ENCODE data around the gene MARS1. TPM values are rescaled to one million over a fixed set of nuclear protein-coding genes. Genes with fewer than 3 reads are reported as not detected.
A peak's percentile ranks its signal among the peaks of the same experiment; 100 is the strongest.

The MARS1 gene
- total RNA-seq, 1 experiment from 2014 or later = 209 TPM

DNA sequence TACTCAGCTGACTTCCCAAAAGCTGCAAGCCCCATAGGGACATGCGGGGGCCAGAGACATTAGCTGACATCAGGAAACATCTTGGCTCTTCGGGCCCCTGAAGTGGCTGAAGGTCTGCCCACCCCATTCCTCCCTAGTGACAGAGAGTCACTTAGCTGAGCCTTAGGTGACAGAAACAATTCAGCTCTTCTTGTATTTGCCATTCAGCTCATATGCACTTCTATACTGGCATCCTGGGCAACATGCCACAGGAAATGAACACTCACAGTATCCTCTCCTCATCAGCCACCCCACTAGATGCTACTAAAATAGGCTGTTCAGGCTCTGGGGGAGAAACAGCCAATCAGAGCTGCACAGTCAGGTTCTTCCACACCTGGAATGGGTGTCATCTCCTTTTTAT, 55.7 kb downstream of the MARS1 start:
- no peak overlapping the region for H3K4me3 ChIP-seq (ENCODE audit: low read length)
- TF ChIP-seq, protein P1, sequence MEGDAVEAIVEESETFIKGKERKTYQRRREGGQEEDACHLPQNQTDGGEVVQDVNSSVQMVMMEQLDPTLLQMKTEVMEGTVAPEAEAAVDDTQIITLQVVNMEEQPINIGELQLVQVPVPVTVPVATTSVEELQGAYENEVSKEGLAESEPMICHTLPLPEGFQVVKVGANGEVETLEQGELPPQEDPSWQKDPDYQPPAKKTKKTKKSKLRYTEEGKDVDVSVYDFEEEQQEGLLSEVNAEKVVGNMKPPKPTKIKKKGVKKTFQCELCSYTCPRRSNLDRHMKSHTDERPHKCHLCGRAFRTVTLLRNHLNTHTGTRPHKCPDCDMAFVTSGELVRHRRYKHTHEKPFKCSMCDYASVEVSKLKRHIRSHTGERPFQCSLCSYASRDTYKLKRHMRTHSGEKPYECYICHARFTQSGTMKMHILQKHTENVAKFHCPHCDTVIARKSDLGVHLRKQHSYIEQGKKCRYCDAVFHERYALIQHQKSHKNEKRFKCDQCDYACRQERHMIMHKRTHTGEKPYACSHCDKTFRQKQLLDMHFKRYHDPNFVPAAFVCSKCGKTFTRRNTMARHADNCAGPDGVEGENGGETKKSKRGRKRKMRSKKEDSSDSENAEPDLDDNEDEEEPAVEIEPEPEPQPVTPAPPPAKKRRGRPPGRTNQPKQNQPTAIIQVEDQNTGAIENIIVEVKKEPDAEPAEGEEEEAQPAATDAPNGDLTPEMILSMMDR (conservative IDR thresholded peaks at IDR 0.05; ENCODE audit: low read depth, low read length) = no peak
- TF ChIP-seq EZH2phosphoT487 (IDR thresholded peaks at IDR 0.05; ENCODE audit: borderline replicate concordance, low read length) (no peak), EZH2 (IDR thresholded peaks at IDR 0.05; ENCODE audit: low read length, unreplicated experiment) (no peak)
- H4K20me1 ChIP-seq (ENCODE audit: low read length) = no peaks in the 10 kb centered on the region
- no peak for ATAC-seq
- no peak overlapping the region for H3K4me2 ChIP-seq (ENCODE audit: low read length)
- ChIA-PET POLR2A (ENCODE audit: unreplicated experiment) (interaction anchor here (0.6 kb wide), 1 partner anchor 41 kb away, joined by 3 read pairs; no protein-coding TSS in a partner anchor), CTCF (no interaction called here)
- peaks cover 15% of the 10 kb centered on the region for H3K4me1 ChIP-seq (ENCODE audit: insufficient read depth, low read length)
- H3K27ac ChIP-seq (ENCODE audit: low read length) = no peak overlapping the region
- no peaks in the 10 kb centered on the region for H3K9me3 ChIP-seq (ENCODE audit: low read length)
- intact Hi-C loops (cut with micrococcal nuclease) = no loop called here
- no peaks in the 10 kb centered on the region for H3K27me3 ChIP-seq (ENCODE audit: low read length)
- H3K36me3 ChIP-seq (ENCODE audit: low read depth, low read length) = peaks cover 19% of the 10 kb centered on the region; the same call in 1 of the 2 replicates
- H3F3A ChIP-seq (ENCODE audit: low read length, unreplicated experiment) = no peaks in the 10 kb centered on the region
- no peak overlapping the region for H2AFZ ChIP-seq (ENCODE audit: low read length)
- peak; percentile 29 for DNase-seq
- no TSS peak for BruUV-seq (replicated peaks)
- no peaks in the 10 kb centered on the region for H3K9me2 ChIP-seq (replicated peaks; ENCODE audit: low read length)
- peaks cover 26% of the 10 kb centered on the region for H3K79me2 ChIP-seq (ENCODE audit: low read length)
- H3K9ac ChIP-seq (ENCODE audit: low read length) = no peak overlapping the region

DNA sequence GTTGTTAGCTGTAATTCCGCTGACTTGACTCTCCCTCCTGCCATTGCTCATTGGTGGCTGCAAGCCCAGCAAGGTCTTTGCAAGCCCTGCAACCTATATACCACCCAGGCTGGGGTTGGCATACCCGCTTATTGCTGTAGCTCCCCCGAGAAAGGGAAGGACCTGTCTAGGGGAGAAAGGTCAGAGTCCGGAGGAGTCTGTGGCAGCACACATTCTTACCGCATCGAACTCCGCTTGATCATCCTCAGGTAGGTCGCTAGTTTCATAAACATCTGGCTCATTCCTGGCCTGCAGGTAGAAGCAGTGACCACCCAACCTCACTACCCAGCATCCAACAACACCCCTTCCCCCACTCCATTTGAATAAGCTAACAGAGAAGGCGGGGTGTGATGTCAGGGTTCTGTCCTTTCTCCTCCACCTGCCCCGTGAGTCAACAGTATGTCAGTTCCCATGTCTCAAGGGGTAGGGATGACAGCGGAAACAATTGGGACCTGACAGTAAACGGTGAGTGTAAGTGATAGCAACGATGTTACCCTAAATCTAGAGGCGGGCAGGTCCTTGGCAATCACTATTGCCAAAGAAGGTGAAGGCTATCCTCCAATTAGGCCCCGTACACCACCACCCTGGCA, 58.1 kb downstream of the MARS1 start:
- H3K9me2 ChIP-seq (replicated peaks; ENCODE audit: low read length) = no peaks in the 10 kb centered on the region
- H3K4me2 ChIP-seq (ENCODE audit: low read length) = peak overlapping the region; percentile 90
- H3K36me3 ChIP-seq (ENCODE audit: low read depth, low read length) = peaks cover 8% of the 10 kb centered on the region; the same call in 1 of the 2 replicates
- ATAC-seq (peak; percentile 23), DNase-seq (peak; percentile 69)
- intact Hi-C loops (cut with micrococcal nuclease) = loop anchor here (2.0 kb wide), 1 partner anchor 37 kb away; no protein-coding TSS in a partner anchor
- TF ChIP-seq EZH2 (IDR thresholded peaks at IDR 0.05; ENCODE audit: low read length, unreplicated experiment) = no peak
- no peak for TF ChIP-seq EZH2phosphoT487 (IDR thresholded peaks at IDR 0.05; ENCODE audit: borderline replicate concordance, low read length)
- TF ChIP-seq, protein P1 (conservative IDR thresholded peaks at IDR 0.05; ENCODE audit: low read depth, low read length) = no peak
- peak overlapping the region; percentile 49 for H3K27ac ChIP-seq (ENCODE audit: low read length)
- ChIA-PET POLR2A (ENCODE audit: unreplicated experiment) (no interaction called here), CTCF (no interaction called here)
- peak overlapping the region; percentile 89 for H3K4me3 ChIP-seq (ENCODE audit: low read length)
- H3K79me2 ChIP-seq (ENCODE audit: low read length) = peaks cover 26% of the 10 kb centered on the region
- peak overlapping the region; percentile 99 for H3K9ac ChIP-seq (ENCODE audit: low read length)
- H3F3A ChIP-seq (ENCODE audit: low read length, unreplicated experiment) = no peaks in the 10 kb centered on the region
- TSS peak; percentile 33 for BruUV-seq (replicated peaks)
- peak overlapping the region; percentile 86 for H2AFZ ChIP-seq (ENCODE audit: low read length)
- H3K9me3 ChIP-seq (ENCODE audit: low read length) = no peaks in the 10 kb centered on the region
- H3K4me1 ChIP-seq (ENCODE audit: insufficient read depth, low read length) = peaks cover 15% of the 10 kb centered on the region
- no peaks in the 10 kb centered on the region for H4K20me1 ChIP-seq (ENCODE audit: low read length)
- no peaks in the 10 kb centered on the region for H3K27me3 ChIP-seq (ENCODE audit: low read length)
